Right ventricle myocardium superior (tissue), 1 donor: Measurements from ENCODE around the gene ALG10. TPM values are rescaled to one million over a fixed set of nuclear protein-coding genes. Genes with fewer than 3 reads are reported as not detected.
"Not testable (repeated sequence)": the region's sequence is repeated elsewhere in the genome, so short reads cannot be mapped to it uniquely, and the experiment has no call there.

Experiments used
- ATAC-seq: fragments of 200-7000 bp; cut with Tn5 transposase; one replicate; pipeline ENCODE4 v1.9.1; 2020; ENCODE audit warnings: mild to moderate bottlenecking; ENCODE audit not compliant: poor library complexity
- DNase-seq: peaks from one replicate; pipeline ENCODE4 v3.0.0-alpha.2; 2020
- intact Hi-C: fragments of 100-400 bp; cut with DNase I; formaldehyde crosslinking; loops from one replicate; pipeline ENCODE4 v1.11.2; 2022
- long read RNA-seq: library from polyadenylated mRNA; unstranded; transcript quantifications from one replicate; pipeline ENCODE4 v2.0.0, GENCODE V29; 2021
- total RNA-seq: library from RNA; stranded (reverse); fragmentation: NEBNext Ultra II Directional; extraction: Animal tissue kit (Norgen Biotek cat#: 25700); gene quantifications from one replicate; pipeline ENCODE4 v1.2.1, GENCODE V29; 2021
- donor health status: DM: no; HTN: yes; CAD: no; lungs with severe emphysema.

Gene ALG10, protein sequence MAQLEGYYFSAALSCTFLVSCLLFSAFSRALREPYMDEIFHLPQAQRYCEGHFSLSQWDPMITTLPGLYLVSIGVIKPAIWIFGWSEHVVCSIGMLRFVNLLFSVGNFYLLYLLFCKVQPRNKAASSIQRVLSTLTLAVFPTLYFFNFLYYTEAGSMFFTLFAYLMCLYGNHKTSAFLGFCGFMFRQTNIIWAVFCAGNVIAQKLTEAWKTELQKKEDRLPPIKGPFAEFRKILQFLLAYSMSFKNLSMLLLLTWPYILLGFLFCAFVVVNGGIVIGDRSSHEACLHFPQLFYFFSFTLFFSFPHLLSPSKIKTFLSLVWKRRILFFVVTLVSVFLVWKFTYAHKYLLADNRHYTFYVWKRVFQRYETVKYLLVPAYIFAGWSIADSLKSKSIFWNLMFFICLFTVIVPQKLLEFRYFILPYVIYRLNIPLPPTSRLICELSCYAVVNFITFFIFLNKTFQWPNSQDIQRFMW
- 3.7 TPM for total RNA-seq
- long read RNA-seq, partial matches to known transcripts, result 0 of 3 reads
- long read RNA-seq, other reads (novel, unspliced or antisense), result 2 of 3 reads

GRCh38 chr12:34022079-34022830 lies at the start of gene ALG10:
ALG10 (plus strand) TSS chr12:34022496; CDS start chr12:34022600, 104 bp downstream.
- ATAC-seq (peak; percentile 100), DNase-seq (peak; percentile 96)
- intact Hi-C loops, result loop anchor here (5.0 kb wide), 1 partner anchor 1265 kb away; the partner anchor contains the start of gene YARS2

GRCh38 chr12:33972884-33973283 lies 49.4 kb upstream of the ALG10 start:
- ATAC-seq, intact Hi-C loops, DNase-seq: not testable (repeated sequence)

DNA sequence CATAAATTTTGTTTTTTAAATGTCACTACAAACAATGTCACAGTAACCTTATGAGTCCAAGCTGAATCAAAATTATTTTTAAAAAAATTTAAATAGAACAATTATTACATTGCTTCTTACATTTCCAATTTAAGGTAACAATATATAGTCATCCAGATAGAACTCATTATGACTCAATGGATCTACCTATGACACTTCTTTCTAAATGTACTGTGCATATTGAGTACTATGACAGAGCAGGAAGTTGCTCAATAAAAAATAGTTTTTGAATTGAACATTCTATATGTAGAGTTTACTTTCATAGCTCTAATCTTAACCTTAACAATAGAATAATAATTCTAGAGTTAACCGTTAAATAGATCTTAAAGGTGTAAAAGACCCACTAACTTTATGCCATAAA lies 44.4 kb upstream of the ALG10 start:
- ATAC-seq, result no peak
- DNase-seq, result no peak
- intact Hi-C loops, result no loop called here

- intact Hi-C loops, result no loop called here
- ATAC-seq, result no peak
- no peak for DNase-seq
These were observed 34.0 kb upstream of the ALG10 start for GRCh38 chr12:33988197-33988805.

GRCh38 chr12:33988913-33989312 lies 33.4 kb upstream of the ALG10 start:
- DNase-seq (no peak), ATAC-seq (no peak)
- intact Hi-C loops, result no loop called here

GRCh38 chr12:33994857-33995808 lies 27.2 kb upstream of the ALG10 start:
- intact Hi-C loops, result no loop called here
- DNase-seq (no peak), ATAC-seq (no peak)

GRCh38 chr12:34008835-34009234 lies 13.5 kb upstream of the ALG10 start:
- intact Hi-C loops, result loop anchor here (10.0 kb wide), 1 partner anchor 1244 kb away; no protein-coding TSS in a partner anchor
- ATAC-seq, DNase-seq: not testable (repeated sequence)

- DNase-seq (no peak), ATAC-seq (no peak)
- intact Hi-C loops, result no loop called here
These were observed 5.9 kb upstream of the ALG10 start for GRCh38 chr12:34016361-34016760.

- no peak for DNase-seq
- intact Hi-C loops, result loop anchor here (5.0 kb wide), 1 partner anchor 1264 kb away; the partner anchor contains the start of gene YARS2
These were observed 1.2 kb upstream of the ALG10 start for GRCh38 chr12:34021071-34021470.

GRCh38 chr12:34027661-34028060 lies 5.4 kb downstream of the ALG10 start:
- ATAC-seq, DNase-seq, intact Hi-C loops: not testable (repeated sequence)

More at GRCh38 chr12:34021071-34021470, 1.2 kb upstream of the ALG10 start:
- ATAC-seq, result no peak

DNA sequence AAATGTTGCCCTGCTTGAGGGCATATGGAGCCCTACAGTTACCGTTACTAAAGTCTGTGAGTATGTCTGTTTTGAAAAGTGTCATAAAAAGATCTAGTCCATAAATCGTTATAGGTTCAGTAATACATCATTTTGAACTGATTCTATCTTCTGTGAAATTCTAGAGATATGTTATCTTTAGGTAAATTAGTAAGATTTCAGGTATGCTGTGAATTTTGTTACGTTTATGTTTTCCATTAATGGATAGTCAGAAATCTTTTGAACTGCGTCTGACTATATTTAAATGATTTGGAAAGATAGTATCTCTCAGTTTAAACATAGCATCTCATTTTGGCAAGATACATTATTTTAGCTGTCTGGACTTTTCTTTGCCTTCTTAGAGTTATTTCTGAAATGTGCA lies 8.3 kb downstream of the ALG10 start:
- intact Hi-C loops, result no loop called here
- ATAC-seq, result no peak
- DNase-seq, result no peak

DNA sequence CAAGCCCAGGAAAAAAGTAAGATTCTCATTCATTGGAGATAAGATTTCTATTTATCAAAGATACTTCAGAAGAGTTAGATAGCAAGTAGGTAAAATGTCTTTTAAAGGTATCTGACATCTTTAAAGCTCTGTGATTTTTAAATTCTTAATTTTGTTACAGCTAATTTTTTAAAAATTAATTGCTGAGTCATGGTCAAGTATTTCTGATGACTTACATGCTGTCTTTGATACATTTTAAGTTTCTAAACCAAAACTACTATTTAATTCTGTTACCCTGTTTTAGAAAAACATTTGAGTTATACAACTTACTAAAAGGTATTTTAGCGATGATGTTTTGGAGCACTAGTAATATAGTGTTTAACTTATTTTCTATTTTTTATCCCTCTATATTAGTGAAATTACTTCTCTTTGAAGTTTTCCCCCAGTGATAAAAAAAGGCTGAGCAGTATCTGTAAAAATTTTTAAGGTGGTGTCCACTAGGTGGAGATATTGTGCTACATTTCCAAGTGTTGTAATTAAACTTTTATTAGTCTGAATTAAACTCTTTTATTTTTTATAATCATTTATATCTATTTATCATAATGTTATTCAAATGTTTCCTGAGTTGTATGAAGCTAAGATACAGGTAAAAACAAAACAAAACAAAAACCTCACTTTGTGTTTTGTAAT lies 11.5 kb downstream of the ALG10 start:
- DNase-seq, result no peak
- no peak for ATAC-seq
- intact Hi-C loops, result no loop called here

GRCh38 chr12:34038357-34038756 lies 16.1 kb downstream of the ALG10 start:
- ATAC-seq, DNase-seq, intact Hi-C loops: not testable (repeated sequence)

GRCh38 chr12:34046570-34046969 lies 24.3 kb downstream of the ALG10 start:
- ATAC-seq, result no peak
- DNase-seq, result no peak
- intact Hi-C loops, result no loop called here

- DNase-seq, ATAC-seq, intact Hi-C loops: not testable (repeated sequence)
These were observed 25.6 kb downstream of the ALG10 start for GRCh38 chr12:34047855-34048254.

- DNase-seq (no peak), ATAC-seq (no peak)
- intact Hi-C loops, result no loop called here
These were observed 26.4 kb downstream of the ALG10 start for GRCh38 chr12:34048714-34049113.

- no peak for DNase-seq
- intact Hi-C loops, result no loop called here
- ATAC-seq, result no peak
These were observed 29.2 kb downstream of the ALG10 start for GRCh38 chr12:34051486-34051885.
